GM21723 (cell line): Measurements from ENCODE around the gene SHISA2.
"Not testable (repeated sequence)": the region's sequence is repeated elsewhere in the genome, so short reads cannot be mapped to it uniquely, and the experiment has no call there.

Source experiments
- ATAC-seq: cut with Tn5 transposase; IDR thresholded peaks from one replicate; pipeline ENCODE4 v1.9.1; 2021; ENCODE audit warnings: mild to moderate bottlenecking, moderate library complexity; ENCODE audit not compliant: unreplicated experiment

The SHISA2 gene

GRCh38 chr13:26051657-26052311 lies at the start of gene SHISA2:
Gene SHISA2, minus strand, starts transcription at chr13:26052016. Its CDS starts 1,041 bp downstream, at chr13:26050975.
- no peak for ATAC-seq

DNA sequence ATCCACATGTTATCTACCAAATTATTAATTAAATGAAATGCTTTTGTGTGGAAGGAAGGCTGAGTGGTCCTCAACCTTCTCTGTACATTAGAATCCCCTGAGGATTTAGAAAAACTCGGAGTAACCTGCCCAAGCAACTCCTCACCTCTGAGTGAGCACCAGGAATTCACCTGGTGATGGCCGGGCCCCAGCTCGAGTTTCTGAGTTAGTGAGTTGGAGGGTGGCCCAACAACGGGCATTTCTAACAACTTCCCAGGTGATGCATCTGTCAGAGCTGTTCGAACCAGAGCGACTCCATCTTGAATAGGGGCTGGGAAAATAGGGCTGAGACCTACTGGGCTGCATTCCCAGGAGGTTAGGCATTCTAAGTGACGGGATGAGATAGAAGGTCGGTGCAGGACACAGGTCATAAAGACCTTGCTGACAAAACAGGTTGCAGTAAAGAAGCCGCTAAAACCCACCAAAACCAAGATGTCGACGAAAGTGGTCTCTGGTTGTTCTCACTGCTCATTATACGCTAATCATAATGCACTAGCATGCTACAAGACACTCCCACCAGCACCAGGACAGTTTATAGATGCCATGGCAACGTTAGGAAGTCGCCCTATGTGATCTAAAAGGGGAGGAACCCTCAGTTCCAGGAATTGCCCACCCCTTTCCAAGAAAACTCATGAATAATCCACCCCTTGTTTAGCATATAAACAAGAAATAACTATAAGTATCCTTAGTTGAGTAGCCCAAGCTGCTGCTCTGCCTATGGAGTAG lies 44.2 kb upstream of the SHISA2 start:
- ATAC-seq, result no peak

- no peak for ATAC-seq
Observed at GRCh38 chr13:26095338-26095737, 43.5 kb upstream of the SHISA2 start.

- not testable (repeated sequence) for ATAC-seq
Observed at GRCh38 chr13:26076821-26077220, 25.0 kb upstream of the SHISA2 start.

DNA sequence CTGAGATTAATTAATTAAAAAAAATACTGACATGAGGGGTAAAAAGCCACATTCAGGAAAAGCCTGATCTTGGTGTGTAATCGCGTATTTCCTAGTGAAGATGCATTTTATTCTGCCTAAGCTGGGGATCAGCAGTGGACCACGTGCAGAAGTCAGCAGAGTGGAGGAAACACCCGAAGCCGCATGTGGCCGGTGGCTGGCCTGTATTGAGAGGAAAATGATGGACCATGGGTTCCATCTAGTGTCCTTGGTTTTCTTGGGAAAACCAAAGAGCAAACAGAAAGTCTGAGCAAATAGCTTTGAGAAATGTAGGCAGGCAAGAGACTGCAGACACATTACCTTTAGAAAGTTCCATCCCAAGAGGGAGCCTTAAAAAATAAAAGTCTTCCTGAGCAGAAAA lies 23.7 kb upstream of the SHISA2 start:
- no peak for ATAC-seq

- no peak for ATAC-seq
Observed at GRCh38 chr13:26074706-26075105, 22.9 kb upstream of the SHISA2 start.

DNA sequence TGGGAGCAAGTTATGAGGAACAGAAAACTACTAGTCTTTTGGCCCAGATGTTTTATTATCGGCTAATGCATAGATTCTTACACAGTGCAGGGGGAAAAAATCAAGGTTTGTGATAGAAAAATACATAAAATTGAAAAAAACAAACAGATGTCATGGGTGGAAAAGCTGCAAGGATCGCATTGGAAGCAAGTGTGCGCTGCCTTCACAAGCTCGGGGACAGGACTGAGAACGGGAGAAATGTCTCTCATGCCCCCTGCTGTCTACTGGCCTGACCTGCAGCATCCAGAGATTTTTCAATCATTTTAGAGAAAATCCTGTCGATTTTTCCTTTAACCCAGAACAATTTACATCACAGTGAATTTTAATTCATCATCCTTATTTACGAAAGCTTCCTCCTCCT lies 20.5 kb upstream of the SHISA2 start:
- ATAC-seq, result not testable (repeated sequence)

- ATAC-seq, result no peak
Observed at GRCh38 chr13:26071691-26072090, 19.9 kb upstream of the SHISA2 start.

DNA sequence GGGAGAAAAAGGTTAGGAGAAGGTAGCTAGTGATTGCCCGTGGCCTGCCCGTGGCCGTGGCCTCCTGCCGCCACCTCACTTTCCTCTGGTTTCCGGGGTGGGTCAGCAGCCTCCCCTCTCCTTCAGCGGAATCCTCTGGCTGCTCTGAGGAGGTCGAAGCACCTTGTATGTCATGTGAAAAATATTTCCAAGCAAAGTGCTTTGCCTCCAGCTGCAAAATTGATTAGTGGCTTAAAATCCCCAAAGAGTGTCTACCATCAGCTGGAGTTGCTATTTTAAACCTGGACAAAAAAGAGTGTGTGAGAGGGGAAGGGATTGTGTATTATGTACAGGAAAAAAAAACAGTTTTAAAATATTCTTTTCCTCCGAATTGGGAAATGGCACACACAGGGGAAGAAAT lies 17.8 kb upstream of the SHISA2 start:
- ATAC-seq, result not testable (repeated sequence)

GRCh38 chr13:26068372-26068771 lies 16.6 kb upstream of the SHISA2 start:
- not testable (repeated sequence) for ATAC-seq

DNA sequence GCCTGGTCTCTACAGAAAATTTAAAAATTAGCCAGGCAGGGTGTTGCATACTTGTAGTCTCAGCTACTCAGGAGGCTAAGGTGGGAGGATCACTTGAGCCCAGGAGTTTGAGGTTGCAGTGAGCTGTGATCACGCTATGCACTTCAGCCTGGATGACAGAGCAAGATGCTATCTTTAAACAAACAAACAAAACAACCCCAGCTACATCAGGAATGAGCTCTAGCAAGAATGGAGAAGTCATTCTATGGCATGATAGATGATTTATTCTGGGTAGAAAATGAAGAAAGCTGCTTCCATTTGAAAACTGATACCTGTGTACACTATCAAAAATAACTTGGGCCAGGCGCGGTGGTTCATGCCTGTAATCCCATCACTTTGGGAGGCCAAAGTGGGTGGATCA lies 15.8 kb upstream of the SHISA2 start:
- no peak for ATAC-seq

DNA sequence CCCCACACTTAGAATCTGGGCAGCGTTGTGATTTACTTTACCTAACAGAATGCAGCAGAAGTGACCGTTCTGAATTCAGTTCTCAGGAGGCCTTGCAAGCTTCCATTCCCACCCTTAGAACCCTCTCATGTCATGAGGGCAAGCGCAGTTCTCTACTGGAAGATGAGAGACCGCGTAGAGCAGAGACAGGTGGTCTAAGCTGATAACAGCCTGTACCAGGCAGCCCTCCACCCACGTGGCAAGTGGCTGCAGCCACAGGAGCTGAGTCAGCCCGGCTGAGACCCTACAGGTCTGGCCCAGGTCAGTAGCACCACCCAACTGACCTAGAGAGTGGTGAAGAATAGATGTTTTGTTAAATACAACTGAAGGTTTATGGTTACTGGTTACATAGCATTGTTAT lies 14.7 kb upstream of the SHISA2 start:
- not testable (repeated sequence) for ATAC-seq

DNA sequence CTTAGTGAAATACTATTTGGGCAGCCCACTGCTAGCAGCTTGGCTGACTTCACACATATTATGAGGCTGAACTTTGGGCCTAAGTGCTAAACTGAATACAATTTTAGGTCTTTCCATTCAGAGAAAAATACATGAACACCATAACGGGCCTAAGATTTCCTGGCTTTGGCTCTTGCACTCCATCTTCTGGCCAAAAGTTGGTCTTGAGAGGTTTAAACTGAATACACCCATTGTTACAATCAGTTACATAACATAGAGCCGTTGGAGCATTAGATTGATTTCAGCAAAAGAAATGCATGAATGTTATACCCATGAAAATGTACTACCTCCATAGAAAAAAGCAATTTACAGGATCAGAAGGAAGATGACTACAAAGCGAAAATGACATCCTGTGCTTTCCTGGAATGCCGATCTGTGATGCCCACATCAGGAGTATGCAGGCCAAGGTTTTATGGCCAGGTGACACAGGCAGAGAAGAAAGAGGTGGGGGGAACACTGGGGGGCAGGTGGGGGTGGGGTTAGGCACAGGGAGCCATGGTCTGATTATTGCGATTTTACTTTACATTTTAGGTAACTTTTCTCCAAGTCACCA lies 11.1 kb upstream of the SHISA2 start:
- ATAC-seq, result no peak

- no peak for ATAC-seq
Observed at GRCh38 chr13:26061947-26062346, 10.1 kb upstream of the SHISA2 start.

- ATAC-seq, result no peak
Observed at GRCh38 chr13:26061256-26061655, 9.4 kb upstream of the SHISA2 start.

DNA sequence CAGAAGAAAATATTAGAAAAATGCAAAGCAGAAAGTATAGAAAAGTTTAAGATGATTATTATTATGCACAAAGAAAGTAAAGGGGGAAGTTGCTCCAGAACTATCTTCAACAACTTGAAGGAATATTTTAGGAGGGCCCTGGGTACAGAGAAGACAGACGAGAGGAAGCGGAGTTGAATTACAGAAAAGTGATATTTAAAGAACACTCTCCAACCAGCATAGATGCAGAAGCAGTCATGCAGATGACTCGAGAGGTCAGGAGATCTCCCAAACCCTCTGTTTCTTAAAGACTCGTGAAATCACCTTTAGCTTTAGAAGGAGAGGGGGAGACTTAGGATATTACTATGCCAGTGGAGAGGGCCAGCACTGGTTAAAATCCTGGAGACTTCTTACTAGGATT lies 8.5 kb upstream of the SHISA2 start:
- ATAC-seq, result no peak

DNA sequence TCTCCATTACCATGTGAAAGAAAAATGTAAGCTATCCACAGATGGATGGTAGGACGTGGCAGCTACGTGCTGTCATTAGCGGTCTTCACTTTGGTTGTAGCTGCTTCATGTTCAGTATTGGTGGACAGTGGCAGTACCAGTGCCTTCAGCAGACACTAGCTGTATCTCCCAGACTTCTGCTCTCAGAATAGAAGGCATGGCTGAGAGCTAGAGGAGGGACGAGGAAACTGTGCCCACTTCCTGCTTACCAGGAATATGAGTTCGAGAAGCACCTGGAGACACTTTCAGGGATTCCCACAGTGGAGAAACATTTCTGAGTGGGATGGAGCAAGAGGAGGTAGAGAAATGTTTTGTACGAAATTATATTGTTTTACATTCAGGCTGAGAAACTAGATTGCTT lies 6.9 kb upstream of the SHISA2 start:
- no peak for ATAC-seq

DNA sequence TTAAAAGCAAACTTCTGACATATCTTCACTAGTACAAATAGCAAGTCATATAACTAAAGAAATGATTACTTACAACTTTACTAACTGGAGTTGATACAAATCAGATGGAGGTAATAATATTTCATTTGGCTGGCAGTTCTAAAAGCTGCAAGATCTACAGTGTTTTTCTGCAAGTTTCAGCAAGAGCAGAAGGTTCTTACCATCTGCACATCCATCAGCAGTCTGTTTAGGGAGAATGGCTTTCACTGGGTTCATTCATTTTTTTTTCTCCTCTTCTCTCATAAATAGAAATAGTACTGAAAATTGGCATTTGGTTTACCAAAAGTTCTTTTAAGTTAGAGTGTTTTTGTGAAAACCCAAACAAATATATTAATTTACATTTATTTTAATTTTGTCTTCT lies 3.1 kb upstream of the SHISA2 start:
- ATAC-seq, result no peak

GRCh38 chr13:26053418-26053980 lies 1.7 kb upstream of the SHISA2 start:
- ATAC-seq, result no peak

- no peak for ATAC-seq
Observed at GRCh38 chr13:26052337-26052736, 521 bp upstream of the SHISA2 start.

- no peak for ATAC-seq
Observed at GRCh38 chr13:26051231-26051656, 572 bp downstream of the SHISA2 start.
